GM21381 (cell line): Measurements from ENCODE around the gene CYP27C1.

Source experiments
- ATAC-seq: cut with Tn5 transposase; IDR thresholded peaks from one replicate; pipeline ENCODE4 v1.9.1; 2021; ENCODE audit warnings: mild to moderate bottlenecking, moderate library complexity; ENCODE audit not compliant: unreplicated experiment

The CYP27C1 gene

GRCh38 chr2:127157651-127158485, 62.2 kb downstream of the CYP27C1 start:
- no peak for ATAC-seq

DNA sequence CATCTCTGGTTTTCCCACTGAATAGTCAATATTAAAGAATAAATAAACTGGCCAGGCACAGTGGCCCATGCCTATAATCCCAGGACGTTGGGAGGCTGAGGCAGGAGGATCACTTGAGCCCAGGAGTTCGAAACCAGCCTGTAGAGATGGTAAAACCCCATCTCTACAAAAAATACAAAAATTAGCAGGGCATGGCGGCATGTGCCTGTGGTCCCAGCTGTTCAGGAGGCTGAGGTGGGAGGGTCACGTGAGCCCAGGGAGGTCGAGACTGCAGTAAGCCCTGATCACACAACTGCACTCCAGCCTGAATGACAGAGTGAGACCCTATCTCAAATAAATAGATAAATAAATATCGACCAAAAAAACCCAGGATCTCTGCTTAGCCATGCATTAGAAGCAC, 63.0 kb downstream of the CYP27C1 start:
- no peak for ATAC-seq

- no peak for ATAC-seq
Measured at GRCh38 chr2:127155947-127156346, 64.2 kb downstream of the CYP27C1 start.

- no peak for ATAC-seq
Measured at GRCh38 chr2:127155028-127155581, 65.0 kb downstream of the CYP27C1 start.

DNA sequence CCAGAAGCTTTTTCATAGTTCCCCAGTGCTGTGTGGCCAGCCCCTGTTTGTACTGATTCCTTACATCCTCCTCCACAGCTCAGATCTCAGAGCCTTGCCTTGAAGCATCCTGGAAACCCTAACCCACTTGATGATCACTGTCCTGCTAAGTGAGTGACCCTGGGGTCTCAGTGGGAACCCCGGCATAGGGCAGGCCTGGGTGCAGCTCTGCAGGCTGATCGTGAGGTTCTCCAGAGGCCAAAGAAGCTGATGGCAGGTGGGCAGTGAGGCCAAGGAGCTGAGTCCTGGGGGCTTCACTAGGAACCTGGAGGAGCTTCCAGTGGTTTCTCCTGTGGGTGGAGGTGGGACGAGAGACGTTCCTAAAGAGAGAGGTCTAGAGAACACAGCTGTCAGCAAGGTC, 65.7 kb downstream of the CYP27C1 start:
- no peak for ATAC-seq

- no peak for ATAC-seq
Measured at GRCh38 chr2:127153691-127154158, 66.4 kb downstream of the CYP27C1 start.

DNA sequence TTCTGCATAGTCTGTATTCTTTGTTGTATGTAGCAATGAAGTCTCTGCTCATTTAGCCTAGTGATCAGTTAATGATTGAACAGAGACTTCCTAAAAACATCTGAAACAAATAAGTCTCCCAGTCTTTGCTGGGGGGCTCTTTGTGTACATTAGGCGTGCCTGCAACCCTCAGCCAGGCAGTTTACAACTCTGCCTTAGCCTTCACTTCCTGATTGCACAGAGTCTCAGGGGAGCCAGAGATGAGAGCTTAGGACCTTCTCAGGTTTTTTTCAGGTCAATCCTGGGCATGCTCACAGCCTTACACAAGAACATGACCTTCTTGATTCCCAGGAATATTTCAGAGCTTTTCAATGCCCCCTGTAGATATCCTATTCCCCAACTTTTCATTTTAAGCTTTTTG, 69.1 kb downstream of the CYP27C1 start:
- no peak for ATAC-seq

DNA sequence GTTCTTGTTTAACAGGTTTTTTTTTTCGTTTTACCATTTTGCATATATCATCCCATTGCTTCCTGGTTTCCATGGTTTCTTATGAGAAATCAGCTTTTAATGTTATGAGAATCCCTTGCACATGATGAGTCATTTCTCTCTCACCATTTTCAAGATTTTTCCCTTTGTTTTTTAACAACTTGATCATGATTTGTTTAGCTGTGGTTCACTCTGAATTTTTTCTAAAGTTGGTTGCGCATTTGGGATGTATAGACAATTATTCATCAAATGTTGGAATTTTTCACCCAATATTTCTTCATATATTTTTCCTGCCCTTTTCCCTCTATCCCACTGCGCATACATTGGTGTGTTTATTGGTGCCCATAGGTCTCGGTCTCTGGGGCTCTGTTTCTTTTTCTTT, 70.7 kb downstream of the CYP27C1 start:
- no peak for ATAC-seq

GRCh38 chr2:127146820-127147502, 73.1 kb downstream of the CYP27C1 start:
- ATAC-seq: no peak

DNA sequence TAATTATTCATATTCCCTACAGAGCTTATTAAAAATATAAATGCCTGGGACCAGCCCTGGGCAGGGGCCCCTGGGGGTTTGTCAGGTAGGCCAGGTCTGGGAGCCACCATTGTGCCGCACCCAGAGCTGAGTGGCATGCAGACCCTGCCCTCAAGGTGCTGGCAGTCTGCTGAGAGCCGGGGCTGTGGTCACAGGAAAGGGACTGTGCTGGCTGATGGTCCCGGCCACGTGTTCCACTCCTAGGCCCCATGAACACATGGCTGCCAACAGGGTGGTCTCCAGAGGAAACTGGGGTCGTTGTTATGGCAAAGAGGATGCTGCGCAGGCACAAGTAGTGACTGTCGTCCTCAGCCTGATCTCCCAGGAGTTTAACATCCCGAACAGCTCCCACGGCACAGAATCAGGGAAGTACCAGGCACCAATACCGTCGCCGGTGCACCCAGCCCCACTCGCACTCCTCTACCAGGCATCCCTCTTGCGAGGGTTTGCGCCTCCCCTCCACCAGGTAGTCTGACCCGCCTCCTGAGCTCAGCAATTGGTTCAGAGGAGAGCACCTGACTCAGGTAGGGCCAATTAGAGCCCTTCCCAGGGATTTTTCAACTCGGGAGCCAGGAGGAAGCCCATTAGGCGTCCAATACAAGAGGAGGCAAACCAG, 73.9 kb downstream of the CYP27C1 start:
- ATAC-seq: no peak

DNA sequence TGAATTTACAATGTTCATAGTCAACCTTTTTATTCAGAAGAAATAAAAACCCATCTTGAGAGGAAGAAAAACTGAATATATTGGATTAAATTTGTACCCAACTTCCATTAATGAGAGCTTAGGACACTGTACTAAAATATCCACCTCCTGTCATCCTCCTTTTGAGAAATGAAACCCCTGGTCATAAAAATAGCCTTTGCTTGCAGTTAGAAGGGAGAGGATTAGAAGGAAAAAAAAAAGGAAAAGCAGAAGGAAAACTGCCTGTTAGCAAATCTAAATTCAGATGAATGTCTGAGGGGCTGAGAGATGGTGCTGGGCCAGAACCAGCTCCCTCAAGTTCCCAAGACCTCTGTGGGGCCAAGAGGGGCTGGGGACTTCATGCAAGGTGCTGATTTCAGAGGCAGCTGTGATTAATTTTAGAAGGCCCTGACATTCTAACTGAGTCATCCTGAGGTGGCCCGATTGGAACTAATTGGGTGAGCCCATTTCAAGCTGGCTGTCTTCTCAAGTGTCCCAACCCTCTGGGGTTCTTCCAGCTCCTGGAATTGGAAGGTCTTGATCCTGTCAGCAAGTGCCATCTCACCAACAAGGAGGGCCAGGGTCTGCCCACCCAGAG, 74.7 kb downstream of the CYP27C1 start:
- no peak for ATAC-seq

GRCh38 chr2:127143841-127144782, 76.0 kb downstream of the CYP27C1 start:
- no peak for ATAC-seq

DNA sequence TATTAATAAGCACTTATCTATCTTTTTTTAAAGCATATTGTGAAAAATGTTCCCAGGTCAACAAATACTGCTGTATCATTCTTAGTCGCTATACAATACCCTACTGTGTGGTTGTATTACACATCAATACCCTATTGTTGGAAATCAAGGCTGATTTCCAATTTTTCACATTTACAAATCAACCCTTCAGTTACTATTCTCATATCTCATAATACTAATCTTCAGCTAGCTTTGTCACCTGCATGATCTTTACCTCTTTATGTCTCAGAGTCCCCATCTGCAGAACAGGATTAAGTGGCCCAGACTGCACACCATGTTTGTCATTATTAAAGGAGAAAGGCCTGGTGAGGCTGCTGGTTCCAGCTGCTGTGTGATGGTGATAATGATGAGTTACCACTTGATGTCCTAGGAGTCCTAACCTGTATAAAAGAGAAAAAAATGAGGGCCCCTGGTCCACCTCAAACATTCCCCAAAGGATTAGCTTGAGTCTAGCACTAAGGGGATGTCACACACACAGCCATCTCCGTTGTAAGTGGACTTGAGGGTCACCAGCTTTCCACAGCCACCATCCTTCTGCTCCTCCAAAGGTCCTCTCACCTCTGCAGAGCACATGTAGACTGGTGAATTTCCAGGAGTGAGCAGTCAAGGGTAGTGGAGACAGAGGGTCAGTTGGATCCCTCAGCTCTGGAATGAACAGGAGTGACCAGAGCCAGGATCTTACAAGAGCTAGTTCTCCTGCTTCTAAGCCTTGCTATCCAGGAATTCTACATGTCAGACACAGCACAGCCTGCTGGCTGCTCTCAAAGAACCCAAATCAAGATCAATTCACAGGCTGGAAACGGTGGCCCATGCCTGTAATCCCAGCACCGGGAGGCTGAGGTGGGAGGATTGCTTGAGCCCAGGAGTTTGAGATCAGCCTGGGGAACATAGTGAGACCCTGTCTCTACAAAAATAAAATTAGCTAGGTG, 77.2 kb downstream of the CYP27C1 start:
- no peak for ATAC-seq

DNA sequence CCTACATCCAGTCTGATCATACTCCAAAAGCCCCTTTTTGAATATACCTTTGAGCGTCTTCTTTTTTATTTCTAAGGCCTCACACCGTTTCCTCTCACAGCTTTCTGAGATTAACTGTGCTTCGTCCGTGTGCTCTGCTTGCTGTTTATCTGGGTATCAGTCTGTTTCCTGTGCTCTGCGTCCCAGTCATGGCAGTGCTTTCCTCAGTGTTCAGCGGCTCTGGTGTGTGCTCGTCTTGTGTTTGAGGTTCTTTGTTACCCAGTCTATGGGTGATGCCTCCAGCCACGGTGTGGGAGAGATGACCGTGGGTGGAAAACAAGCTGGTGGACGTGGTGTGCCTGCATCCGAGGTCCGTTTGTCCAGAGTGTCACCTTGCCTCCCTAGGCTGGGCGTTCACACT, 79.6 kb downstream of the CYP27C1 start:
- ATAC-seq: no peak

DNA sequence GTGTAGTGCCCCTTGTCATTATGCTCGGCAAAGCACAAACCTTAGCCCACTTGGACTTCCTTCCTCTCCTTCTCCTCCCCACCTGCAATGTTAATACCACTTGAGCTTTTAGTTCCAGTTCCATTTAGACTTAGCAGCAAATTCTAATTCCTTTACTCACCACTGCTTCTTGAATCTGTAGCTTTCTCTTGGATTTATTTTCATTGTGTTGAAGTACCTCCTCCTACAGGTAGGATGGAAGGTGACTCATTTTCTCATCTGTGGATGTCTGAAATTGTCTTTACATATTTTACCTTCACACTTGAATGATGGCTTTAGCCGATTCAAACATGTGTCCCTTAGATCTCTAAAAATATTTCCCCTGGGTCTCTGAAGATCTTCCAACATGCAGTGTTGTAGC, 80.3 kb downstream of the CYP27C1 start:
- no peak for ATAC-seq

DNA sequence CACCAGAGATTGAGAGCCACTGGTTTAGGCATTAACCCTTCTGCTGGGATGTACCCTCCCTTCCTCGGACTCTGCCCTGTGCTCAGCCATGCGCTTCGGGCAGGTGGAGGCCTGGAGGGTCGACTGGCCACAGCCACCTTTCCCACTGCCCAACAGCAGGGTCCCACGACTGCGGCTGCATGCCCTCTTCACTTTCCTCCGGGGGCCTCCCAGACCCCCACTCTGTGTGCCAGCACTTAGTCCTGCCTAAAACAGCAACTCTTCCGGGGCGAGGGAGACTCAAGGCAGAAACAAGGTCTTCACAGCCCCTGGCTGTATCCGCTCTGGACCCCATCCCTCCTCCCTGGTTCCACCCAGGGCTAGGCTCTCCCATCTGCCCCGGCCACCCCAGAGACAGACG, 81.8 kb downstream of the CYP27C1 start:
- ATAC-seq: no peak

DNA sequence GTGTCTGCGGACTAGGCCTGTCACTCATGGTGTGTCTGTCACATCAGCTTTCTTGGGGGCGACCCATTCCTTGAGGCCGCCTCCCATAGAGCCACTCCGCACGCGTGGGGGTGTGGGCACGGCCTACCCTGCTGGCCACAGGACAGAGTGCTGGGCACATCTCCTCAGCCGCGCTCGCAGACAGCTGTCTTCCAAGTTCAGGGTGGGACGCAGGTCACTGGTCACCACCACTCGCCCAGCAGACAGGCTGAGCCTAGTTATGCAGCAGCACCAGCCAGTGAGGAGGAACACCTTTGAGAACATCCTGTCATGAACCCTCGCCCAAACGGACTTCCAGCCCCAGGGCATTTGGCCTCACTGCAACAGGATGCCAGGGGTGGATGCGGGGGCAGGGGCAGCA, 82.4 kb downstream of the CYP27C1 start:
- no peak for ATAC-seq

DNA sequence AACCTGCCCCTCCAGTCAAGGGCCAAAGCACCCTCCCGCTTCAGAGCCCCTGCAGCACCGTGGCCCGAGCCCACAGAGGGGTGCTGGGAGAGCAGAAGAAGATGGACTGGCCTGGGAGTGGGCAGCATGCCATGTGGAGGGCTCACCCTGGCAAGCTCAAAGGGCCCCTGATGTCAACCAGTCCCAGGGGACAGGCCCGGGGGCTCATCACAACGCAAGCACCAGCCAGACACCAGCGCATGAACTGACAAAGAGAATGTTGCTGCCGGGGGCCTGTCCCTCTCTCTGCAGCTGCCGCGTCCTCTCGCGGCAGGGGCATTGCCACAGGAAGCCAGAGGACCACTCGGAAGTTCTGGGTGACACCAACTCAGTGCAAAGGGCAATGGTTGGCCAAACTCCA, 82.9 kb downstream of the CYP27C1 start:
- no peak for ATAC-seq
